ENCODE measurements around the gene BRD7. TPM values are rescaled to one million over a fixed set of nuclear protein-coding genes. Genes with fewer than 3 reads are reported as not detected.

The BRD7 gene
- total RNA-seq, 4 donors from 2014 or later, result 29.9 to 41.2 (median 38.9) TPM

DNA sequence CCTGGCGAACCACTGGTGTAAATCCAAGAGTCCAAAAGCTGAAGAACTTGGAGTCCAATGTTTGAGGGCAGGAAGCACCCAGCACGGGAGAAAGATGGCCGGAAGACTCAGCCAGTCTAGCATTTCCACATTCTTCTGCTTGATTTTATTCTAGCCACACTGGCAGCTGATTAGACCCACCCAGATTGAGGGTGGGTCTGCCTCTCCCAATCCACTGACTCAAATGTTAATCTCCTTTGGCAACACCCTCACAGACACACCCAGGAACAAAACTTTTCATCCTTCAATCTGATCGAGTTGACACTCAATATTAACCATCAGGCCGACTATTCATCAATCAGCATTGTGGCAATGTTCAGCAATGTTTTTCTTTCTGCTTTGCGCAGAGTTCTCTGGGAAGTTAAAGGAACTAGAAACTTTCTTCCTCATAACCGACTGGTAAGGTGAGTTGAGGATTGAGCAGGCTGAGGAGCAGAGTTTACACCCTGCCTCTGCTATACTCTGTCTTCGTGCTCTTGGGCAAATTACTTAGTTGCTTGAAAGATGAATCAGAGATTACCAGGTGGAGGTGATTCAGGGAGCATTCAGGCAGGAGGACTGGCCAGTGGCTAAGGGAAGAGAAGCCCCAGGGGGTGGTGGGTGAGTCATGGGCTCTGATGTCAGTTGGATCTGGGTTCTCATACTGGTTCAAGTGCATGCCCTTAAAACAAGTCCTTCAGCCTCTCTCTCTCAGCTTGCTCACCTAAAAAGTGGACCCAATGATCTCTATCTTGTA lies 28.2 kb upstream of the BRD7 start:
- TF ChIP-seq, protein P1, sequence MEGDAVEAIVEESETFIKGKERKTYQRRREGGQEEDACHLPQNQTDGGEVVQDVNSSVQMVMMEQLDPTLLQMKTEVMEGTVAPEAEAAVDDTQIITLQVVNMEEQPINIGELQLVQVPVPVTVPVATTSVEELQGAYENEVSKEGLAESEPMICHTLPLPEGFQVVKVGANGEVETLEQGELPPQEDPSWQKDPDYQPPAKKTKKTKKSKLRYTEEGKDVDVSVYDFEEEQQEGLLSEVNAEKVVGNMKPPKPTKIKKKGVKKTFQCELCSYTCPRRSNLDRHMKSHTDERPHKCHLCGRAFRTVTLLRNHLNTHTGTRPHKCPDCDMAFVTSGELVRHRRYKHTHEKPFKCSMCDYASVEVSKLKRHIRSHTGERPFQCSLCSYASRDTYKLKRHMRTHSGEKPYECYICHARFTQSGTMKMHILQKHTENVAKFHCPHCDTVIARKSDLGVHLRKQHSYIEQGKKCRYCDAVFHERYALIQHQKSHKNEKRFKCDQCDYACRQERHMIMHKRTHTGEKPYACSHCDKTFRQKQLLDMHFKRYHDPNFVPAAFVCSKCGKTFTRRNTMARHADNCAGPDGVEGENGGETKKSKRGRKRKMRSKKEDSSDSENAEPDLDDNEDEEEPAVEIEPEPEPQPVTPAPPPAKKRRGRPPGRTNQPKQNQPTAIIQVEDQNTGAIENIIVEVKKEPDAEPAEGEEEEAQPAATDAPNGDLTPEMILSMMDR (IDR thresholded peaks at IDR 0.05), result no peak
- peak; percentile 76 for ATAC-seq (ENCODE audit: low FRiP score)
- DNase-seq (ENCODE audit: low spot score), result no peak

DNA sequence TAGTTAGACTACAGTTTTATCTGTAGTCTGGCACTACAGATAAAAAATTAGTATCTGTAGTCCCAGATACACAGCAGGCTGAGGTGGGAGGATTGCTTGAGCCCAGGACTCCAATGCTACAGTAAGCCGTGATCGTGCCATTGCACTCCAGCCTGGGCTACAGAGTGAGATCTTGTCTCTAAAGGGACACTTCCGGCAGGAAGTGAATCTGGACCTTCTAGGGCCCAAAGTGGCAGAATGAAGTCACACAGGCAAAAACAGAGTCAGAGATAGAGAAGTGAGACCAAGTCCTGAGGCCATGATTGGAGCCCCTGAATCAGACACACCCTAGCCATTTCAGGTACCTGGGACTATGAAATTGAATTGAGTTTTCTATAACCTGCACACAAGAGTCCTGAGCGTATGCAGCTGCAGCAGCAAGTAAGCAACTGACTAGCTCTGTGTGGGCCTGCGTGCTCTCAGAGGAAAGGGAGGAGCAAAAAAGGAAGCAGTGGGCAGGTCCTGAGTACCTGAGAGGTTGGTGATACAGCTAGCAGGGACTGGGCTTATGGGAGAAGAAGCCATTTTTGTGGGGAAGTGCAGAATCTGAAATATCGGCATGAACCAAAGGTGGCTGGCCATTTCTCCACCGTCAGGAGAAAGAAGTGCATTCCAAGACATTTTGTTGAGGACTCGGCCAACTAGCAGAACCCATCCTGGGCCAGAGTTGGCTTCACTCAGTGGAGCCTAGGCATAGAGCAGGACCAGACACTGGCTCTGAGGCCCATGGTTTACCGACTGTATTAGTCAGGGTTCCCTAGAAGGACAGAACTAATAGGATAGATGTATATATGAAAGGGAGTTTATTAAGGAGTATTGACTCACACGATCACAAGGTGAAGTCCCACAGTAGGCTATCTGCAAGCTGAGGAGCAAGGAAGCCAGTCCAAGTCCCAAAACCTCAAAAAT lies 27.2 kb upstream of the BRD7 start:
- DNase-seq (ENCODE audit: low spot score), result no peak
- TF ChIP-seq, protein P1 (IDR thresholded peaks at IDR 0.05), result no peak
- no peak for ATAC-seq (ENCODE audit: low FRiP score)

DNA sequence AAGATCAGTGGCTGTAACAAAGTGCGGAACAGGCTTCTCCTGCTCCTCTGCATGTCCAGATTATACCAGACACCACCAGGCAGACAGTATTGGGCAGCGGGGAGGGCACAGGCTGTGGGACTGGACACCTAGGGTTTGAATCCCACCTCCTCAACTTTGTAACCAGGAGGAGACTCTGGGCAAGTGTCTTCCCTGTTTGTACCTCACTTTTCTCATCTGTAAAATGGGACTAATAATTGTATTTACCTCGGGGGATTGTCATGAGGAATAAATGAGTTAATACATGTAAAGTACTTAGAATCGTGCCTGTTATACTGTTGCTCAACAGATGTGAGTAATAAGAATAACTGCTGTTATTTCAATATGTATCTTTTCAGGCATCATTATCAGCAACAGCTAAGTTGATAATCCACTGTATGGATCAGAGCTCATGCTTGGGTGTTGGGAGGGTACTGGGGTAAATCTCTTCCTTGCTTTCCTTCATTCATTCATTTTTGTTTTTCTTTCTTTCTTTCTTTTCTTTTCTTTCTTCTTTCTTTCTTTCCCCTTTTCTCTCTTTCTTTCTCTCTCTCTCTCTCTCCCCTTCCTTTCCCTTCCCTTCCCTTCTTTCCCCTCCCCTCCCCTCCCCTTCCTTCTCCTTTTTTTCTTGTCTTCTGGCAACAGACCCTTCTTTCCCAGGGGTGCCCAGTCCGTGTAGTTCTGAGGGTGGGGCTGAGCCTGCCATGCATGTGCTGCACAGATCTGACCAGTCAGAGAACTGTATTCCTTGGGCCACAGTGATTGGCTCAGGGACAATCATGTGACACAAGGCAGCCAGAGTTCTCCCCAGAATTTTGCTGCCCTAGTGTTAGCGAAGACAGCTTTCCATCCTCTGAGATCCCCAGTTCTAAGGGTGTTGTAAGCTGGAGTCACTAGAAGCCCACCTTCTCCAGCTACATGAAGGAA lies 25.3 kb upstream of the BRD7 start:
- DNase-seq (ENCODE audit: low spot score), result no peak
- TF ChIP-seq, protein P1 (IDR thresholded peaks at IDR 0.05), result no peak
- no peak for ATAC-seq (ENCODE audit: low FRiP score)

DNA sequence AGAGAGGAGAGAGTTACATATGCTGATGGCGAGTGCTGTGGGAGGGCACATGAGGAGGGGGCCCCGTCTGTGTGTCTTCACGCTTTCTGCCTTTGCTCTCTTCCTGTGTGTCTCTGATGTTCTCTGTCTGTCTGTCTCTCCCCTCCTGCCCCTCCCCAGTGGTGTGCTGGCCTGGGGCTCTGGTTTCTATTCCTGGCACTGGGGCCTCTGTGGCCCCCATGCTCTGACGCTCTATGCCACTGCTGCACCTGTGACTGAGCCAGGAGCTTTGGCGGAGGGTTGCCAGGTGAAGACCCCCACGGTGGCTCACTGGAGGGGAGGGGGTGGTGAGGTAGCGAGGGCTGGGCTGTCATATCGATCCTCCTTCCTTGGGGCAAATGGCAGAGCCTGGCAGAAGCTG lies 24.6 kb upstream of the BRD7 start:
- ATAC-seq (ENCODE audit: low FRiP score), result no peak
- no peak for DNase-seq (ENCODE audit: low spot score)
- TF ChIP-seq, protein P1 (IDR thresholded peaks at IDR 0.05), result no peak

DNA sequence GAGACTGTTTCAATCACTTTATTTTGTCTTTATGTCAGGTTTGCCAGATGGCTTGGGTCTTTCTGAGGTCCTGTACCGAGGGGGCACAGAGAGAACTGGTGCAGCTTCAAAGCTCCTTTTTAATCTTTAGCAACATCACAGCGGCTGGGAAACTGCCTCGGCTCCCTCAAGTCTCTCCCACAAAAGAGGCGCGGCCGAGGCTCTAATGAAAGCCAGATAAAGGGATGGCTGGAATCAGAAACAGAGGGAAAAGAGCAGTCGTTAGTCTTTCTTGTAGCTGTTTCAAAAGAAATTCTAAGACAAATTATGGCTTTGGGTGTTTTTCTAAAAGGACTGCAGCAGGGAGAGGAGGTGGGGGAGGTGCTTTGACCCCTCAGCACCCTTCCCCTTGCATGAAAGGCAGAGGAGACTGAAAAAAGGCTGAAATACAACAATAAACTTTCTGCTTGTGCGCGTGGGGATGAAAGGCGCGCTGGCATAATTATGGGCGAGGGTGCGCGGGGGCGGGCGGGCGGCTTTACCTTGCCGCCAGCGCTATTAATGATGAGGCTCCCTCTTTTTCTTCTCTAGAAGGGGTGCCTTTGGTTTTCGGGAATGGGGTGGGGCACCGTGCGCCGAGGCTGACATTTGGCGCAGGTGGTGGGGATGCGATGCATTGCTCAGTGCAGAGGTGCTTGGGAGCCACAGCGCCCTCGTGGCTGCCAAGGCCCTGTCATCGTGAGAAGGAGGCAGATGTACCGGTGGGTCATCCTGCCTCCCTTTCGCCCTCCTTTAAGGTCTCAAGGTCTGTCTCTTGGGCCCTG lies 22.3 kb upstream of the BRD7 start:
- ATAC-seq (ENCODE audit: low FRiP score), result no peak
- TF ChIP-seq, protein P1 (IDR thresholded peaks at IDR 0.05), result no peak
- DNase-seq (ENCODE audit: low spot score), result no peak

DNA sequence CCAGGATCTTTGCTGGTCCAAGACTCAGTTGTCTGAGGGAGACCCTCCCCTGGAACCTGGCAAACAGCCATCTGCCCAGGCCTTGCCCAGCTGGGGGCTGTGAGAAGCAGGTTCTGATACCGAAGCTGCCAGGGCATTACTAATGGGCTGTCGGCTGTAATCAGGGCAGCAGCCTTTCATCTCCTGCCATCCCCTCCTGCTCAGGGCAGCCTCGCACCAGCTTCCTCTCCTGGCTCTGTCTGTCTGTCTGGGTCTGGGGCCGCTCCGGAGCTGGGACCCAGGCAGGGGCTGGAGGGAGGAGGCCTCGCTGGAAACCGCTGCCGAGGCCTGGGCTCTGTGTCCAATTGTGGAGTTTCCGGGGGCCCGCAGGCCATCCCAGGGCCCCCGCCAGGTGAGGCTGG lies 21.6 kb upstream of the BRD7 start:
- ATAC-seq (ENCODE audit: low FRiP score) (peak; percentile 33), DNase-seq (ENCODE audit: low spot score) (no peak)
- TF ChIP-seq, protein P1 (IDR thresholded peaks at IDR 0.05), result no peak
